NCI-H460 (cell line): ENCODE measurements around the gene FOXD1. TPM values are rescaled to one million over a fixed set of nuclear protein-coding genes. Genes with fewer than 3 reads are reported as not detected.
"Not testable (repeated sequence)": the region's sequence is repeated elsewhere in the genome, so short reads cannot be mapped to it uniquely, and the experiment has no call there.

Source experiments
- DNase-seq: peaks from one replicate; pipeline ENCODE4 v3.0.0-alpha.2; 2016; ENCODE audit warnings: low read depth; ENCODE audit errors: extremely low read depth
- polyA plus RNA-seq: library from polyadenylated mRNA; depleted of rRNA; stranded (reverse); fragments of >200 nt; gene quantifications from 2 replicates; pipeline ENCODE4 v1.2.3, GENCODE V29; 2014; cell fraction: nucleus; rRNA removed
- total RNA-seq: library from RNA; depleted of rRNA; stranded (reverse); fragments of >200 nt; shearing (Covaris generic); gene quantifications from 2 replicates; pipeline ENCODE4 v1.2.3, GENCODE V29; 2014; rRNA removed

The FOXD1 gene
- total RNA-seq, result 15.6 and 16.6 TPM in 2 replicates
- 2.5 and 3.4 TPM in 2 replicates for polyA plus RNA-seq

DNA sequence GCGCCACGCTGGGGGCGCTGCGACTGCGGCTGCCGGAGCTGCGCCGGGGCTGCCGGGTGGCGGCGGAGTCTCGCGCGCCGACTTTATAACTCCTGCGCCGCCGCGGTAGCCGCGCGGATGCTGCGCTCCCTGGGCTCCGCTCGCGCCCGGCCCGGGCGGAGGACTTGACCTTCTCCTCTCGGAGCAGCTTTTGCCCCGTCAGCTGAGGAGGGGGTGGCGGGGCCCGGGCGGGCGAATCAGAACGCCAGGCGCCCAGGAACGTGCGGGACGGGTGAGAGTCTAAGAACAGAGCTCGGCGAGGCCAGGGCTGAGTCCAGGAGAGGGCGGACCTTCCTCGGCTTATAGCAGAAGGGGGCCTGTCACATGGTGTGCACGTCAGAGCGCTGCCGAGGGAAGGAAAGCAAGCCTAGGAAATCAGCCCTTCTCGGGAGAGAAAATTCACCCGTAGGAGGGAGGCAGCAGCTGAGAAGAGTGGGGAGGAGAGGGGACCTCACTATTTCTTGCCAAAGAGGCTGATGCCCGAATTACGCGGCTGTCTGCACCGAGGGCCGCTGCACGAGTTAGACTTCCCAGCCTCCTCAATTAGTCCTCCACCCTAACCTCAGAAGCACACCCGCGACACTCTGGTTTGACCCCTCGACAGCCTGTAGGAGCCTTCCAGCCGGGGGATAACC lies at the start of gene FOXD1:
Gene FOXD1 (minus strand): TSS at position 315 of the 674 bp plus-strand sequence. CDS start 415 bp downstream, outside the sequence.
- peak; percentile 90 for DNase-seq

DNA sequence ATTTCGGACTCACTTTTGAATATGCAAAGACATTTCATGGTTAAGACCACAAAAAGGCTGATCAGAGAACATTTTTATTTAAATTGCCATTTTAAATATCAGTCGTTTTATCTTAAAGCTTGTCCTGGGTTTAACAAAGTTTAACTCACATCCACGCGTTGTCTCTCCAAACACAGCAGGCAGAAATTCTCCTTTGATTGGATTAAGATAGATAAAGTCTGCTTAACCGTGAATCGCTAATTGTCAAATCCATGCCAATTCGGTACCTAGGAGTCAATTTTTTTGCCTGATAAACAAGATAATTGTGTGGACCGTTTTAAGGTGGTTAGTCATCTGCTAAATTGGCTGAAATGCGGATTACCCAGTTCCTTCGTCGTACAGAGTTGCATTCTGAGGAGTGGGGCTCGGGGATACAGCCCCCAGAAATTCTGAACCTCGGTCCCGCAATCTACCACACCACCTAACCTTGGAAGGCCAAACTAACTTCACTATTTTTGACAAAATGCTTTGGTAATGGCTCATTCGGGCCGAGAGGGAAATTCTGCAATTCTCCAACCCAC lies 49.0 kb upstream of the FOXD1 start:
- no peak for DNase-seq

DNA sequence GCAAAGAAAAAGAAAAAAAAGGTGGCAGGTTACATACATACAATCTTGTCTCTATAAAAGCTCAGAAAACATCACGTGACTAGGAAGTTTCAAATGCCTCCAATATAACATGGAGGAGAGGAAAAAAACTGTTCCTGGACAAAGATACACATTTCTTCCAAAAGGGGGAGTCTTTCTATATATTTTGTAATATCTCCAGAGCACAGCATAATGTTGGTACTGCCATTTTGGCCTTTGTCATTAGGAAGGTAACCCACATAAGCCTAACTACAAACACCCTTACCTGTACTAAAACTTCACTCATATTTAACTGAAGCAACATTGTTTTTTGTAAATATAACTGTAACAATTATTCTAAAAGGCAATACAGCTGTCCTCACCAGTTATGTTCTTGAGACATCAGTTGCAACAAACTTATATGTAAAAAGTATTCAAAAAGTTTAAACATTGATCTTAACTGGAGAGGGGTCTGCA lies 48.4 kb upstream of the FOXD1 start:
- DNase-seq, result peak; percentile 80

DNA sequence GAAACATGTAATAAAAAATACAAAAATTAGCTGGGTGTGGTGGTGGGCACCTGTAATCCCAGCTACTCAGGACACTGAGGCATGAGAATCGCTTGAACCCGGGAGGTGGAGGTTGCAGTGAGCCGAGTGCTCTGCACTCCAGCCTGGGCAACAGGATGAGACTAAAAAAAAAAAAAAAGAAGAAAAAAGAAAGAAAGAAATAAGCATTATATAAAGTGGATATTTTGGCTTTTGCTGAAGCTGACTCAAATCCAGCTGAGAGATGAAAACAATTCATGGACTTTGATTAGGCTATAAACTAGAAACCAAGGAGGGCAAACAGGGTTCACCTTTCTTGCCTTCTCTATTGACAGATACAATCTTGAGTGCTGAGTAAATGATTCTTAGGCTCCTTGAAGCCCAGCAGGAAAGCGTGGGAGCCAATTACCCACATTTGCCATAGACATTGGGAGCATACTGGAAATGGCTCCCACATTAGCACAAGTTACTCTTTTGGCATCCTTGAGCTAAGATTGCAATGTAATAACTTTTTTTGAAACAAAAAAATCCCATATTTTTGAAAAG lies 47.3 kb upstream of the FOXD1 start:
- DNase-seq, result no peak

DNA sequence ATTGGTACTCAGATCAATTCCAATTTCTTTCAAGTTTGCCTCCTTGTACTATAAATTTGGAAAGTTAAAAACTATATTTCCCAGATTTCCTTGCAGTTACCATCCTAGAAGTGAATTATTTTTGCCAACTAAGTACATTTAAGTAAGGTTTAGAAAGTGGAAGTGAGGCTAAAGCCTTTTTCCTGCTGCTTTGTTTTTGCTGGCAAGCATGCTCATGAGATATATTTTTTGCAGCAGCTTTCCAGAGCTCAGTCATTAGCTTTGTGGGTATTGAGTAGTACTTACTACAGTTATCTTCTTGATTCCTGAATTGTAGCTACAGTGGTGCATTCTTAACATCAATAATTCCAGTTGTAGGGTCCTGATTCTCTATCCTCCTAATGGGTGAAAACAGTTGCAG lies 46.1 kb upstream of the FOXD1 start:
- no peak for DNase-seq

DNA sequence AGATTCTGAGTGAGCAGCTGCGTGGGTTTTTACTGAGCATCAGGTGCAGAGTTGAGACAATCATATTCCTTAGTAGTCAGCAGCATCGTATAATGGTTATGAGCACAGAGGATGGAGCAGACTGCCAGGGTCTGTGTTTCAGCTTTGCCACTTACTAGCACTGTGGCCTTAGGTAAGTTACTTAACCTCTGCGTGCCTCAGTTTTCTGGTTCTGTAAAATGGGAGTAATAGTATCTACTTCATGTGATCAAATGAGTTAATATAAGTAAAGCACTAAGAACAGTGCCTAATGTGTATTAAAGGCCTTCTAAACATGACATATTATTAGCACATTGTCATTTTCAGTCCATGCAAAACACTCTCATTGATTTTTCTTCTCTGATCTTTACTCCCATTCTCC lies 44.8 kb upstream of the FOXD1 start:
- DNase-seq, result no peak

DNA sequence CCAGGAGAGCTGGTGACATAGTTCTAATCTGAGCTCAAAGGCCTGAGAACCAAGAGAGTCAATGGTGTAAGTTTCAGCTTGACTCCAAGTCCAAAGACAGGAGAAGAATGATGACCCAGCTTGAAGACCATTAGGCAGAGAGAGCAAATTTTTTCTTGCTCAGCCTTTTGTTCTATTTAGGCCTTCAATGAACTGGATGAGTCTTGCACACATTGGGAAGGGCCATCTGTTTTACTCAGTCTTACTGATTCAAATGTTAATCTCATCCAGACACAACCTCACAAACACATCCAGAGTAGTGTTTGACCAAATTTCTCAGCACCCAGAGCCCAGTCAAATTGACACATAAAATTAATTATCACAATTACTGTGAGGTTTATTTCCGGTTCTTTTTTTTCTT lies 42.6 kb upstream of the FOXD1 start:
- no peak for DNase-seq

DNA sequence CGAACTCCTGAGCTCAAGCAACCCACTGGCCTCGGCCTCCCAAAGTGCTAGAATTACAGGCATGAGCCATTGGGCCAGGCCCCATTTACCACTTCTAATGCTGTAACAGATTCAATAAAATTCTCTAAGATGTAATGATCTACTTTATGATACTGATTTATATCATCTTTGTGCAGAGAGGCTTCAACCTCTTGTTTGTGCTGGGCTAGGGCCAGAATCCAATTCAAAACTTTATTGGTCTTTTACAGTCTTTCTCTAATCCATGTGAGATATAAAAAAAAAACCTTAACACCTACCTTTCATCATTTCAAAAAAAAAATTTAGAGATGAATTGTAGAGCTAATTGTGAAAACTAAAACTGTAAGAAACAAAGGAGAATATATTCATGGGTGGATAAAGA lies 41.5 kb upstream of the FOXD1 start:
- no peak for DNase-seq

DNA sequence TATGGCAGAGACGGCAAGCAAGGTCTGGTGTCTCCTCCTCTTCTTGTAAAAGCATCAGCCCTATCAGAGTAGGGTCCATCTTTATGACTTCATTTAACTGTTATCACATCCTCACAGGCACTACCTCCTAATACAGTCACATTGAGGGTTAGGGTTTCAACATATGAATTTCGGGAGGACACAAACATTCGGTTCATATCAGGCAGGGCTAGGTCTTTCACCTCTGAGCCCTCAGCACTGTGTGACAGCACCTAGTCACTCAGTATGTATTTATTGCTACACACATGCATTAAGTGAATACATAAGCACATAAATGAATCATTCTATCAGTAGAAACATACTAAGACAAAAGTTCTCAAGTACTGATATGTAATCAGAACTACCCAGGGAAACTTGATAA lies 40.2 kb upstream of the FOXD1 start:
- no peak for DNase-seq

DNA sequence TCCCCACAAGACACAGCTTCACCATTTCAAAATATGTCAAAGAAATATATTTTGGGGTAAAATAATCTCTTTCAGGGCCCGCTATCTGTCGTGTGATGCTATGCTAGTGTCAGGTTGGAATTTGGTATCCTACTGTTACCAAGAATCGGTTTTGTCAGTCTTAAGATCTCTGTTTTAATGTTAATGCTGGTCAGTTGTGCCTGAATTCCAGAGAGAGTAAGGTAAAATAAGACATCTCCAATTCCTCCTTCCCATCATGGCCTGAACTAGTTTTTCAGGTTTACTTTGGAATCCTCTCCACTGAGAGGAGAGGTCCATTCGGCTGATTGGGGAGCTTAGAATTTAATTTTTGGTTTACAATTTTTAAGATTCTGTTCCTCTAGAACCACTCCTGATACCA lies 39.2 kb upstream of the FOXD1 start:
- DNase-seq, result no peak

DNA sequence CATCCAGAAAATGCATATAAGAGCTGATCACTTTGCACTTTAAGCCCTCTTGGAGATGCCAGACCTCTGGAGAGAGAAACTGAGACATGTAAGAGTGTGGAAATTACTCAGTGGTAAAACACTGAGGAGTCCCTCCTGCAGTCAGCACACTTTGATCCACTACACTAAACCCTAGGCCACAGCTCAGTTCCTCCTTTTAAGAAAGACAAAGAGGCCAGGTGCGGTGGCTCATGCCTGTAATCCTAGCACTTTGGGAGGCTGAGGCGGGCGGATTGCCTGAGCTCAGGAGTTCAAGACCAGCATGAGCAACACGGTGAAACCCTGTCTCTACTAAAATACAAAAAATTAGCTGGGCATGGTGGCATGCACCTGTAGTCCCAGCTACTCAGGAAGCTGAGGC lies 38.7 kb upstream of the FOXD1 start:
- DNase-seq, result not testable (repeated sequence)

DNA sequence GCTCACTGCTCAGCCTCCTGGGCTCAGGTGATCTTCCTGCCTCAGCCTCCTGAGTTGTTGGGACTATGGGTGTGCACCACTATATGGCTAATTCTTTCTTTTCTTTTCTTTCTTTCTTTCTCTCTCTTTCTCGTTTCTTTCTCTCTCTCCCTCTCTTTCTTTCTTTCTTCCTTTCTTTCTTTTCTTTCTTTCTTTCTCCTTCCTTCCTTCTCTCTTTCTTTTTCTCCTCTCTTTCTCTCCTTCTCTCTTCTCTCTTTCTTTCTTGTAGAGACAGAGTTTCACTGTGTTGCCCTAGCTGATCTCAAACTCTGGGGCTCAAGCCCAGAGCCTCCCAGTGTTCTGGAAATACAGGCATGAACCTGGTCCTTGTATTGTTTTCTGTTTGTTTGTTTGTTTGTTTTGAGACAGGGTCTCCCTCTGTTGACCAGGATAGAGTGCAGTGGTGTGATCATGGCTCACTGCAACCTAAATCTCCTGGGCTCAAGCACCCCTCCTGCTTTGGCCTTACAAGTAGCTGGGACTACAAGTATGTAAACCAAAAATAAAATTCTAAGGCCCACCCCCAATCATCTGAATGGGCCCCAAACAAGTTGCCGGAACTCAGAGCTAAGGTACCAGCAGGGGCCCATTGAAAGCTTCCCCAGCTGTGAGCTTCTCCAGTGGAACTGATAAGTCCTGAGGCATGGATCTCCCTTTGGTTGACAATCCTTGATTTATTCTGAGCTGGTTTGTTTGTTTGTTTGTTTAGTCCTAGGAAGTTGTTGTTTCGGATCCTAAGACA lies 37.7 kb upstream of the FOXD1 start:
- DNase-seq, result no peak

DNA sequence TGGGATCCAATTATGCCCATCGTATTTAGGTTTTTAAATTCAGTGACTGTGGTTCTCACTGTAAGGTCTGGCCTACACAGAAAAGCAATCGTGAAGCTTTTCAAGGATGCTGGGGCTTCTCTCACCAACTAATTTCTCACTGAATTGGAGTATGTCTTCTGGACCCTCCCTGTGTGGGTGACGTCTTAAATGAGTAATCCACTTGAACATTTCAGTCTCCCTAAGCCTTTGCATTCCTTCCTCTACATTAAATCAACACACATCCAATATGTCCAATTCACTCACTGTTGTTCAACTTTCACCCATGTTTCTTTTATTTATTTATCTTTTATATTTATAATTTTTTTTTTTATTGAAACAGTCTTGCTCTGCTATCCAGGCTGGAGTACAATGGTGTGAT lies 37.1 kb upstream of the FOXD1 start:
- no peak for DNase-seq

DNA sequence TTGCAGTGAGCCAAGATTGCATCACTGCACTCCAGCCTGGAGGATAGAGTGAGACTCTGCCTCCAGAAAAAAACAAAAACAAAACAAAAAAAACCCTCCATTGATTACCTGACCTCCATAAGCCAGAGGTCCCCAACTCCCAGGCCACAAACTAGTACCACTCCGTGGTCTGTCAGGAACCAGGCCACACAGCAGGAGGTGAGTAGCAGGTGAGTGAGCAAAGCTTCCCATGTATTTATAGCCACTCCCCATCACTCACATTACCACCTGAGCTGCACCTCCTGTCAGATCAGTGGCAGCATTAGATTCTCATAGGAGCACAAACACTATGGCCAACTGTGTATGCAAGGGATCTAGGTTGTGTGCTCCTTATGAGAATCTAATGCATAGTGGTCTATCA lies 35.9 kb upstream of the FOXD1 start:
- no peak for DNase-seq

DNA sequence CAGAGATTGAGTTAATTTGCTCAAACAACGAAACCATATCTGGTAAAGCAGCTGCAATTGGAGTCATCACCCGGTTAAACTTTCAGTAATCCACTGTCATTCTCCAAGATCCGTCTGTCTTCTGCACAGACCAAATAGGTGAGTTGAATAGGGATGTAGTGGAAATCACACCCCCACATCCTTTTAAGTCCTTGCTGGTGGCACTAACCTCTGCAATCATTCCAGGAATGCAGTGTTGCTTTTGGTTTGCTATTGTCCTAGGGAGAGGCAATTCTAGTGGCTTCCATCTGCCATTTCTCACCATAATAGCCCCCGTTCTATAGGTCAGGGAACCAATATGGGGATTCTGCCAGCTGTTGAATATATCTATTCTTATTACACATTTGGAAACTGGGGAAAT lies 35.1 kb upstream of the FOXD1 start:
- no peak for DNase-seq

DNA sequence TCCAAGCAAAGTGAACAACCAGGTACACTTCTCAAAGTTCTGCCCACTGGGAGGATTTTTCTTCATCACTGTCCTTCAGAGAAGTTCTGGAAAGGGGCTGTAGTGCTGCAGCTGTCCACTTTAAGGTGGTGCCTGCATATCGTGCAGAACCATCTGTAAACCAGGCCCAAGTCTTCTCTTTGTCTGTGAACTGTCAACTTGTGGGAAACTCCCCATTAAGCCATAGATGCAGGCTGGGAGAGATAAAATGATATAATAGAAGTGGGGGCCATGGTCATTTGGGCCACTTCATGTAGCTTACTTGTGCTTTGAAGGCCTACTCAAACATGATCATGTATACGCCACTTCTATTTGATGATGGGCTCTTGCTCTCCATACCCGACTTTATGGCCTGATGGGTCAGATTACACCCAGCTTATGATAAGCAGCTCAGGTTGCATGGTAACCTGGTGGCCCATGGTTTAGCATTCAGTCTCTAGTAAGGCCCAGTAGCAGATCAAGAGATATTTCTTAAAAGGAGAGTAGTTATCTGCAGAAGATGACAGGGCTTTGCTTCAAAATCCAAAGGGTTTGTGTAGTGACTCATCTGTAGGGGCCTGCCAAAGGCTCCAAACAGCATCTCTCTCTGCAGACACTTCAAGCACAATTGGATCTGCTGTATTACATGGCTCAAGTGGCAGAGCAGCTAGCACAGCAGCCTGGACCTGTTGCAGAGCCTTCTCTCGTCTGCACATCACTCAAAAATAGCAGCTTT lies 34.0 kb upstream of the FOXD1 start:
- no peak for DNase-seq

DNA sequence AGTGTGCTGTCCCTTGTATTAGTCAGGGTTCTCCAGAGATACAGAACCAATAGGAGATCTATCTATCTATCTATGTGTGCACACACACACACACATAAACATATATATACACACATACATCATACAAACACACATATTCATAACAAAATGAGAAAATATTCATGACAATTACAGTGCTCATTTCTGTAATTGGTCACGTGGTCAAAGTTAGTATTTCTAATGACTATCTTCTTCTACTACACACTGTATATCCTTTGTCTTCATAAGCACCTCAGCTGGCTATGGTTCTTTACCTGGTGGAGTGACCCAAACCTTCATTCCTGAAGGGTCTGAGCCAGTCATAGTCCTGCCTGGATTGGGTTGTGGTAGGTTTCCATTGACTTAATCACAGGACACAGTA lies 31.9 kb upstream of the FOXD1 start:
- DNase-seq, result no peak

DNA sequence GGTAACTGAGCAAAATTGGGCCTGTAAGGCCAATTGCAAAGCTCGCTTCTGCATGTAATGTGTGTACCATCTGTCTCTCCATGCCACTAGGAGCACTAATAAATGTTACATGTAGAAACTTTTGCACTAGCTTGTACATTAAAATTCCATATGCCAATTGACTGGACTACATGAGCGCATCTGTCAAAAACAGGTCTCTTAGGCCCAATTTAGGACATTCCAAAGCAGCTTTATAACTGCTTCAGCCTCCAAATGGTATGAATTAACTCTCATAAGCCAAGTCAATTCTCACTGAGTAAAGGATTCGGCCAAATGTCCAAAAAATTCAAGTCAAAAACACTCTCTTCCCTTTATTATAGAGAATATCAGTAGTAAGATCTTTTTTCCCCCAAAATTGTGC lies 23.5 kb upstream of the FOXD1 start:
- no peak for DNase-seq

DNA sequence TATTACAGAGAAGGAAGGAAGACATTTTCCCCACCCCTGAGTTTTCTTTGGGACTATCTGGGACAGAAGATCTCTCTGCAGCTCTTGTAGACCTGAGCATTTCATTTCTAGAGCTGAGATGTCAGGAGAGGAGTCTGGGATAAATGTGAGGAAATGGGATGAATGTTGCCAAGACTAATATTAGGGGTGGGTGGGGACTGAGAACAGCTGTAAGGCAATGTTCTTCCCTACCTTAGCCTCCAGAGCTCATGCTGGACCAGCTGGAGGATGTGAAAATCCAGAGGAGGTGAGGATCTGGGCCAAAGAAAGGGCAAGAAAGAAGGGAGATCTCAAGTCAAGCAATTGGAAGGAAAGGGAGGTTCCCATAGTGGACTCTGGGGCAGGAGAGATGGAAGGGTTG lies 23.1 kb upstream of the FOXD1 start:
- DNase-seq, result no peak

DNA sequence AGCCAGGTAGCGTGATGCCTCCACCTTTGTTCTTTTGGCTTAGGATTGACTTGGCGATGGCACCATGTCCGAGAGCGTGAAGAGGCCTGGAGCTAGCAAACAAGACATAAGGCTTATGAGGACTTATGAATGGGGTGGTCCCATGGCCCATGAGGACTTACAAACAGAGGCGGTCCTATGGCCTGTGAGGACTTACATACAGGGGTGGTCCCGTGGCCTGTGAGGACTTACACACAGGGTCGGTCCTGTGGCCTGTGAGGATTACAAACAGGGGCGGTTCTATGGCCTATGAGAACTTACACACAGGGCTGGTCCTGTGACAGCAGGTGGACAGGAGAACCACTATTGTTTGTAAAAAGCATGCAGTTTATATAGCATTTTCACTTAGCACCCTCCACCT lies 21.3 kb upstream of the FOXD1 start:
- DNase-seq, result no peak

DNA sequence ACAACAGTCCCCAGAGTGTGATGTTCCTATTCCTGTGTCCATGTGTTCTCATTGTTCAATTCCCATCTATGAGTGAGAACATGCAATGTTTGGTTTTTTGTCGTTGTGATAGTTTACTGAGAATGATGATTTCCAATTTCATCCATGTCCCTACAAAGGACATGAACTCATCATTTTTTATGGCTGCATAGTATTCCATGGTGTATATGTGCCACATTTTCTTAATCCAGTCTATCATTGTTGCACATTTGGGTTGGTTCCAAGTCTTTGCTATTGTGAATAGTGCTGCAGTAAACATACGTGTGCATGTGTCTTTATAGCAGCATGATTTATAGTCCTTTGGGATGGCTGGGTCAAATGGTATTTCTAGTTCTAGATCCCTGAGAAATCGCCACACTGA lies 20.1 kb upstream of the FOXD1 start:
- DNase-seq, result not testable (repeated sequence)
